ENCODE results near the gene MYDGF. TPM values are rescaled to one million over a fixed set of nuclear protein-coding genes. Genes with fewer than 3 reads are reported as not detected.

MYDGF gene
- total and polyA plus RNA-seq, 9 donors: 59.9 to 102 (median 70.8) TPM

DNA sequence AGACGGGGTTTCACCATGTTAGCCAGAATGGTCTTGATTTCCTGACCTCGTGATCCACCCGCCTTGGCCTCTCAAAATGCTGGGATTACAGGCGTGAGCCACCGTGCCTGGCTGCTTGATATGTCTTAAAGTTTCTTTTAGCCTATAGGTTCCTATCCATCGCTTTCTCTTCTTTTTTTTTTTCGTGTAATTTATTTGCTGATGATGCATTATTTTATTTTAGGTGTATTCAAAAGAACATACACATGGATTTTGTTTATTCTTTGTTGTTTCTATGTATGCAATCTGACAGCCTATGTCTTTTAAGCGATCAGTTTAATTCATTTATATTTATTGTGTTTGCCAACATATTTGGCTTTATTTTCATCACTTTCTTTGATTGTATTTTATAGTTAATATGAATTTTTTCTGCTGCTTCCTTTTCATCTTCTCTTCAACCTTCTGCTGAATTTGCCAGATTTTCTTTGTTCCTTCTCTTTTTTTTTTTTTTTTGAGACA lies 56.8 kb downstream of the MYDGF start:
- H3K9me3 ChIP-seq (replicated peaks; ENCODE audit: control insufficient read depth, low read depth, low read length): no peaks in the 10 kb centered on the region
- no peak for DNase-seq
- H3K27me3 ChIP-seq (ENCODE audit: control insufficient read depth, insufficient read depth, low read length): peaks cover 10% of the 10 kb centered on the region
- H3K4me1 ChIP-seq (ENCODE audit: control insufficient read depth, insufficient read depth, low read length): peaks cover 7% of the 10 kb centered on the region
- WGBS (ENCODE audit: insufficient coverage): 60% methylated on average over 1 of the region's 8 CpGs
- no peak overlapping the region for H3K27ac ChIP-seq (ENCODE audit: low read length)
- H3K4me3 ChIP-seq (ENCODE audit: low read length): no peak overlapping the region
- H3K36me3 ChIP-seq (ENCODE audit: control insufficient read depth, insufficient read depth, low read length): no peaks in the 10 kb centered on the region

- peak; percentile 16 for DNase-seq
- Histone ChIP-seq H3K27me3 (ENCODE audit: control insufficient read depth, insufficient read depth, low read length) (peaks cover 2% of the 10 kb centered on the region), H3K4me1 (ENCODE audit: control insufficient read depth, insufficient read depth, low read length) (peaks cover 14% of the 10 kb centered on the region), H3K9me3 (replicated peaks; ENCODE audit: control insufficient read depth, low read depth, low read length) (no peaks in the 10 kb centered on the region), H3K4me3 (ENCODE audit: low read length) (no peak overlapping the region), H3K27ac (ENCODE audit: low read length) (no peak overlapping the region), H3K36me3 (ENCODE audit: control insufficient read depth, insufficient read depth, low read length) (no peaks in the 10 kb centered on the region)
- WGBS (ENCODE audit: insufficient coverage): 6% methylated on average over 12 of the region's 15 CpGs
These were observed 60.1 kb downstream of the MYDGF start for GRCh38 chr19:4609878-4610511.

Other genes with a start within 250 kb of the MYDGF start
- gene UBXN6, start 212.5 kb downstream of the MYDGF start, total RNA-seq: 64.9 TPM
- 100 to 1,000 TPM in 2 of 8 donors, 10 to 100 TPM in 6; 77.0 to 127 (median 89.0) TPM for gene UBXN6, start 212.5 kb downstream of the MYDGF start, polyA plus RNA-seq (ENCODE audit: insufficient read depth in 1 of 8, insufficient read length in 8 of 8, low replicate concordance in 1 of 8)
- 35.0 TPM for gene HDGFL2, start 198.0 kb downstream of the MYDGF start, total RNA-seq
- 10 to 100 TPM; 66.3 to 97.7 (median 84.3) TPM for gene HDGFL2, start 198.0 kb downstream of the MYDGF start, polyA plus RNA-seq (ENCODE audit: insufficient read depth in 1 of 8, insufficient read length in 8 of 8, low replicate concordance in 1 of 8)
- gene PLIN4, start 151.9 kb downstream of the MYDGF start, total RNA-seq: 2.8 TPM
- gene PLIN4, start 151.9 kb downstream of the MYDGF start, polyA plus RNA-seq (ENCODE audit: insufficient read depth in 1 of 8, insufficient read length in 8 of 8, low replicate concordance in 1 of 8): 1 to 10 TPM; 1.4 to 4.5 (median 3.3) TPM
- gene PLIN5, start 135.1 kb downstream of the MYDGF start, total RNA-seq: 2.3 TPM
- gene PLIN5, start 135.1 kb downstream of the MYDGF start, polyA plus RNA-seq (ENCODE audit: insufficient read depth in 1 of 8, insufficient read length in 8 of 8, low replicate concordance in 1 of 8): 1 to 10 TPM in 5 of 8 donors, under 1 TPM in 3; 0.83 to 5.2 (median 1.8) TPM
- 0.18 TPM for gene LRG1, start 130.3 kb downstream of the MYDGF start, total RNA-seq
- under 1 TPM; 0.48 to 0.92 (median 0.66) TPM for gene LRG1, start 130.3 kb downstream of the MYDGF start, polyA plus RNA-seq (ENCODE audit: insufficient read depth in 1 of 8, insufficient read length in 8 of 8, low replicate concordance in 1 of 8)
- gene SEMA6B, start 110.7 kb downstream of the MYDGF start, total RNA-seq: 15.6 TPM
- 10 to 100 TPM; 37.4 to 63.2 (median 52.9) TPM for gene SEMA6B, start 110.7 kb downstream of the MYDGF start, polyA plus RNA-seq (ENCODE audit: insufficient read depth in 1 of 8, insufficient read length in 8 of 8, low replicate concordance in 1 of 8)
- 6.8 TPM for gene TNFAIP8L1, start 30.8 kb downstream of the MYDGF start, total RNA-seq
- gene TNFAIP8L1, start 30.8 kb downstream of the MYDGF start, polyA plus RNA-seq (ENCODE audit: insufficient read depth in 1 of 8, insufficient read length in 8 of 8, low replicate concordance in 1 of 8): 10 to 100 TPM in 7 of 8 donors, 1 to 10 TPM in 1; 10.0 to 15.5 (median 13.2) TPM
- gene DPP9, start 53.5 kb upstream of the MYDGF start, total RNA-seq: 13.3 TPM
- 10 to 100 TPM; 19.8 to 24.2 (median 22.7) TPM for gene DPP9, start 53.5 kb upstream of the MYDGF start, polyA plus RNA-seq (ENCODE audit: insufficient read depth in 1 of 8, insufficient read length in 8 of 8, low replicate concordance in 1 of 8)
- gene FEM1A, start 121.4 kb upstream of the MYDGF start, total RNA-seq: 17.6 TPM
- 1 to 10 TPM; 1.8 to 4.5 (median 3.4) TPM for gene FEM1A, start 121.4 kb upstream of the MYDGF start, polyA plus RNA-seq (ENCODE audit: insufficient read depth in 1 of 8, insufficient read length in 8 of 8, low replicate concordance in 1 of 8)
- gene TICAM1, start 161.4 kb upstream of the MYDGF start, total RNA-seq: 1.3 TPM
- gene TICAM1, start 161.4 kb upstream of the MYDGF start, polyA plus RNA-seq (ENCODE audit: insufficient read depth in 1 of 8, insufficient read length in 8 of 8, low replicate concordance in 1 of 8): 1 to 10 TPM; 3.7 to 6.5 (median 5.3) TPM
- gene PLIN3, start 197.3 kb upstream of the MYDGF start, total RNA-seq: 26.8 TPM
- gene PLIN3, start 197.3 kb upstream of the MYDGF start, polyA plus RNA-seq (ENCODE audit: insufficient read depth in 1 of 8, insufficient read length in 8 of 8, low replicate concordance in 1 of 8): 10 to 100 TPM; 33.1 to 52.9 (median 45.7) TPM
- gene ARRDC5, start 232.6 kb upstream of the MYDGF start, total RNA-seq: 0.04 TPM
- under 1 TPM in 4 of 8 donors, not detected in 4; 0.06 to 0.16 (median 0.11) TPM for gene ARRDC5, start 232.6 kb upstream of the MYDGF start, polyA plus RNA-seq (ENCODE audit: insufficient read depth in 1 of 8, insufficient read length in 8 of 8, low replicate concordance in 1 of 8)
- 19.2 TPM for gene UHRF1, start 239.2 kb upstream of the MYDGF start, total RNA-seq
- gene UHRF1, start 239.2 kb upstream of the MYDGF start, polyA plus RNA-seq (ENCODE audit: insufficient read depth in 1 of 8, insufficient read length in 8 of 8, low replicate concordance in 1 of 8): 10 to 100 TPM; 29.2 to 42.5 (median 33.0) TPM